Caco-2 (cell line): ENCODE measurements around the gene PHF12. TPM values are rescaled to one million over a fixed set of nuclear protein-coding genes. Genes with fewer than 3 reads are reported as not detected.
A peak's percentile ranks its signal among the peaks of the same experiment; 100 is the strongest.

Experiments used
- BruUV-seq: library from RNA; stranded (reverse); fragments of 400-500 nt; replicated peaks from 2 replicates; lab custom pipeline; 2021; lab: Mats Ljungman, UMichigan
- CTCF ChIA-PET: fragments of 300-600 bp; sonication (Branson Sonifier 250); formaldehyde crosslinking; loops from one replicate; lab custom pipeline; 2022; ENCODE audit warnings: antibody characterized with exemption; lab: Charles Lee
- POLR2A ChIA-PET: fragments of 300-600 bp; sonication (Branson Sonifier 250); formaldehyde crosslinking; loops from one replicate; lab custom pipeline; 2022; ENCODE audit warnings: antibody characterized with exemption; lab: Charles Lee
- DNase-seq, 2 experiments: peaks; one replicate each; pipeline versions ENCODE4 v3.0.0 to v3.0.0-alpha.2; 2020 to 2022
- H3K27me3 ChIP-seq: replicated peaks from 2 replicates; pipeline ENCODE4 v1.6.0; 2011; ENCODE audit warnings: low read length; ENCODE audit not compliant: control insufficient read depth, insufficient read depth
- H3K36me3 ChIP-seq: 2 replicates; pipeline ENCODE4 v1.5.1; 2011; ENCODE audit warnings: low read length; ENCODE audit not compliant: control insufficient read depth, insufficient read depth
- H3K4me1 ChIP-seq: fragments of 250-450 bp; sonication (Bioruptor Pico); 2 replicates; pipeline ENCODE4 v1.5.1; 2020; ENCODE audit warnings: mild to moderate bottlenecking
- H3K4me3 ChIP-seq: 2 replicates; pipeline ENCODE4 v1.5.1; 2011; ENCODE audit warnings: low read depth, mild to moderate bottlenecking, control low read depth, low read length
- H3K9me3 ChIP-seq: fragments of 250-450 bp; sonication (Bioruptor Pico); 2 replicates; pipeline ENCODE4 v1.5.1; 2020; ENCODE audit warnings: mild to moderate bottlenecking, moderate library complexity
- H3K27ac Mint-ChIP-seq: one replicate; pipeline ENCODE4 v1.8.0; 2022; ENCODE audit warnings: mixed read lengths; ENCODE audit not compliant: unreplicated experiment
- H3K27me3 Mint-ChIP-seq: one replicate; pipeline ENCODE4 v1.8.0; 2022; ENCODE audit warnings: mixed read lengths; ENCODE audit not compliant: insufficient read depth, unreplicated experiment
- H3K36me3 Mint-ChIP-seq: one replicate; pipeline ENCODE4 v1.8.0; 2022; ENCODE audit warnings: mild to moderate bottlenecking, mixed read lengths; ENCODE audit not compliant: insufficient read depth, unreplicated experiment
- H3K4me1 Mint-ChIP-seq: one replicate; pipeline ENCODE4 v1.8.0; 2022; ENCODE audit warnings: low read depth, mixed read lengths; ENCODE audit not compliant: unreplicated experiment
- H3K4me3 Mint-ChIP-seq: one replicate; pipeline ENCODE4 v1.8.0; 2022; ENCODE audit warnings: mild to moderate bottlenecking, moderate library complexity, mixed read lengths; ENCODE audit not compliant: unreplicated experiment
- H3K9me3 Mint-ChIP-seq: one replicate; pipeline ENCODE4 v1.8.0; 2022; ENCODE audit warnings: mixed read lengths; ENCODE audit not compliant: unreplicated experiment
- CTCF ChIP-seq, 2 experiments: fragments of 200-600 bp in 1 of 2; IDR thresholded peaks; 1 replicate in 1 of 2; 2 replicates in 1 of 2; pipeline versions ENCODE4 v1.5.1 to v1.8.0; 2011 to 2022; ENCODE audit warnings: antibody characterized with exemption in 1 of 2, control low read depth in 1 of 2, inconsistent platforms in 1 of 2, low read depth in 1 of 2, low read length in 1 of 2, mild to moderate bottlenecking in 1 of 2, moderate library complexity in 1 of 2; ENCODE audit not compliant: insufficient read depth in 1 of 2, severe bottlenecking in 1 of 2, unreplicated experiment in 1 of 2
- intact Hi-C: fragments of 100-400 bp; cut with micrococcal nuclease; formaldehyde crosslinking; loops from one replicate; pipeline ENCODE4 v1.10.0; 2022; ENCODE audit not compliant: unreplicated experiment
- total RNA-seq: library from RNA; stranded (reverse); gene quantifications from 2 replicates; pipeline ENCODE4 v1.2.3, GENCODE V29; 2022

PHF12 gene
- total RNA-seq, 1 experiment from 2014 or later = 49.9 TPM

- no peak for DNase-seq
- no TSS peak for BruUV-seq
- H3K27me3 Mint-ChIP-seq = no peaks in the 10 kb centered on the region
- no peaks in the 10 kb centered on the region for H3K36me3 Mint-ChIP-seq
- Histone ChIP-seq H3K36me3 (no peaks in the 10 kb centered on the region), H3K4me1 (peaks cover 15% of the 10 kb centered on the region), H3K9me3 (no peaks in the 10 kb centered on the region), H3K27me3 (no peaks in the 10 kb centered on the region), H3K4me3 (no peak overlapping the region)
- no peak overlapping the region for H3K27ac Mint-ChIP-seq
- intact Hi-C loops = loop anchor here (10.0 kb wide), 1 partner anchor 46 kb away; no protein-coding TSS in a partner anchor
- TF ChIP-seq CTCF (IDR thresholded peaks at IDR 0.05; ENCODE audit: insufficient read depth in 1 of 2, low read depth in 1 of 2, low read length in 1 of 2, severe bottlenecking in 1 of 2, unreplicated experiment in 1 of 2) = no peak
- no peak overlapping the region for H3K4me3 Mint-ChIP-seq
- no peaks in the 10 kb centered on the region for H3K9me3 Mint-ChIP-seq
- CTCF ChIA-PET = interaction anchor here (0.9 to 1.8 kb wide), 3 partner anchors 22 to 144 kb away, joined by 3 to 10 read pairs (median 8); no protein-coding TSS in a partner anchor
- peaks cover 6% of the 10 kb centered on the region for H3K4me1 Mint-ChIP-seq
- POLR2A ChIA-PET = interaction anchor here (0.5 kb wide), 1 partner anchor 143 kb away, joined by 3 read pairs; no protein-coding TSS in a partner anchor
These were observed 80.2 kb downstream of the PHF12 start for GRCh38 chr17:28871056-28871579.

- no peak for DNase-seq
- Mint-ChIP-seq H3K9me3 (no peaks in the 10 kb centered on the region), H3K4me3 (no peak overlapping the region), H3K36me3 (peaks cover 3% of the 10 kb centered on the region), H3K4me1 (peaks cover 15% of the 10 kb centered on the region), H3K27ac (no peak overlapping the region), H3K27me3 (no peaks in the 10 kb centered on the region)
- H3K4me1 ChIP-seq = peaks cover 16% of the 10 kb centered on the region
- CTCF ChIA-PET = no interaction called here
- no peak for TF ChIP-seq CTCF (IDR thresholded peaks at IDR 0.05; ENCODE audit: insufficient read depth in 1 of 2, low read depth in 1 of 2, low read length in 1 of 2, severe bottlenecking in 1 of 2, unreplicated experiment in 1 of 2)
- no TSS peak for BruUV-seq
- POLR2A ChIA-PET = no interaction called here
- intact Hi-C loops = no loop called here
- no peaks in the 10 kb centered on the region for H3K36me3 ChIP-seq
- no peaks in the 10 kb centered on the region for H3K9me3 ChIP-seq
- no peaks in the 10 kb centered on the region for H3K27me3 ChIP-seq
- H3K4me3 ChIP-seq = no peak overlapping the region
These were observed 84.0 kb downstream of the PHF12 start for GRCh38 chr17:28867276-28867675.

GRCh38 chr17:28865946-28866752 is 85.2 kb downstream of the PHF12 start:
- no peaks in the 10 kb centered on the region for H3K36me3 ChIP-seq
- no peaks in the 10 kb centered on the region for H3K27me3 ChIP-seq
- Mint-ChIP-seq H3K27ac (peak overlapping the region; percentile 73), H3K9me3 (no peaks in the 10 kb centered on the region), H3K4me1 (peaks cover 22% of the 10 kb centered on the region), H3K27me3 (no peaks in the 10 kb centered on the region), H3K36me3 (peaks cover 14% of the 10 kb centered on the region), H3K4me3 (no peak overlapping the region)
- ChIA-PET CTCF (interaction anchor here (0.7 to 1.5 kb wide), 2 partner anchors 10 to 102 kb away, joined by 3 to 11 read pairs; no protein-coding TSS in a partner anchor), POLR2A (interaction anchor here (1.6 kb wide), 1 partner anchor 140 kb away, joined by 9 read pairs; the partner anchor contains the start of gene TLCD1)
- no peak for DNase-seq
- intact Hi-C loops = loop anchor here (2.0 kb wide), 1 partner anchor 13 kb away; no protein-coding TSS in a partner anchor
- no TSS peak for BruUV-seq
- no peak for TF ChIP-seq CTCF (IDR thresholded peaks at IDR 0.05; ENCODE audit: insufficient read depth in 1 of 2, low read depth in 1 of 2, low read length in 1 of 2, severe bottlenecking in 1 of 2, unreplicated experiment in 1 of 2)
- no peaks in the 10 kb centered on the region for H3K9me3 ChIP-seq
- H3K4me3 ChIP-seq = no peak overlapping the region
- H3K4me1 ChIP-seq = peaks cover 25% of the 10 kb centered on the region
